Mammary microvascular endothelial cell (primary cell): ENCODE data around the gene SMIM27. TPM values are rescaled to one million over a fixed set of nuclear protein-coding genes. Genes with fewer than 3 reads are reported as not detected.

ENCODE experiments used
- total RNA-seq: library from RNA; depleted of rRNA; stranded (reverse); fragments of >200 nt; gene quantifications from 2 replicates; pipeline ENCODE4 v1.2.3, GENCODE V29; 2015

Gene SMIM27, protein sequence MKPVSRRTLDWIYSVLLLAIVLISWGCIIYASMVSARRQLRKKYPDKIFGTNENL
- 2.8 and 5.0 TPM in 2 replicates for total RNA-seq

GRCh38 chr9:32552172-32552872 is at the start of gene SMIM27, which contains the start of gene TOPORS:
TSS of gene SMIM27 (plus strand) at chr9:32552327. CDS start at chr9:32552435, 108 bp downstream.
TSS of gene TOPORS (minus strand) at chr9:32552586. CDS start at chr9:32552436, 150 bp downstream.

GRCh38 chr9:32526041-32526706 is 26.0 kb upstream of the SMIM27 start, which contains the start of gene RIGI:
TSS of gene RIGI (minus strand) at chr9:32526196. CDS start at chr9:32526166, 30 bp downstream.

DNA sequence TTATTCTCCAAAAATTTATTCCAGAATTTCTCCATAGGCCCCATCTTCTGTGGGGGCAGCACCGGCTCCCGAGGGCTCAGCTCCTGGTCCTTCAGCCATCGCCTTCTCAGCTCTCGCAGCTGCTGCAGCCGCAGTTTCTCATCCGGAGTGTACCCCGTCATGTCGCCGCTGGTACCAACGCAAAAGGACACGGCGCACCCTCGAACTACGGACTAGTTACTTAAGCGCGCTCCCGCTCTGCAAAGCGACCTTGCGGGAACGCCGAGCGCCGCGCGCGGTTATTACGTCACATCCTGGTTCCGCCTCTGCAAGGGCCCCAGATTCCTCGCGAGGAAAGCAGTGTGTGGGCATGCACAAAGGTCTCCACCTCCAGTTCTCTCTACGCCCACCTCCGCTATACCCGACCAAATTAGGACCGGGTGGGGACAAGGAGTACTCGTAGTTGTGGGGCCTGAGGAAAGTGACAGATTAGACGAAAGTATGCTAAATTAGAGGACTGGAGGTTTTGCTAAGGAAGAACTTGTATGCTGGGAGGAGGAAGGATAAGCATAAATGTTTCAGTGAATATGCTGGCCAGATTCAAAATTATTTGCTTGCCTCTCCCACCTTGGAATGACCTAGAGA is 20.9 kb downstream of the SMIM27 start, which contains the start of gene NDUFB6:
NDUFB6 (minus strand) TSS at position 260 of the 624 bp plus-strand sequence; CDS start at position 161, 99 bp downstream.

Other genes starting within 250 kb of the SMIM27 start
- gene ACO1, start 167.7 kb upstream of the SMIM27 start, total RNA-seq: 76.7 and 82.2 TPM in 2 replicates
- gene RIGI, start 26.1 kb upstream of the SMIM27 start, total RNA-seq: 37.7 and 40.3 TPM in 2 replicates
- 18.4 and 19.5 TPM in 2 replicates for gene TOPORS, start 259 bp downstream of the SMIM27 start, total RNA-seq
- 91.9 and 114 TPM in 2 replicates for gene NDUFB6, start 20.8 kb downstream of the SMIM27 start, total RNA-seq
- not detected in 2 replicates for gene TAF1L, start 83.3 kb downstream of the SMIM27 start, total RNA-seq
- not detected in 2 replicates for gene TMEM215, start 231.2 kb downstream of the SMIM27 start, total RNA-seq